ENCODE results near the gene HSFX1. TPM values are rescaled to one million over a fixed set of nuclear protein-coding genes. Genes with fewer than 3 reads are reported as not detected.

Gene HSFX1
- total and polyA plus RNA-seq, 2 of the 8 experiments (the other 6 are each of a cell fraction or from before 2014, with no cell fraction given) = 0.42 to 0.63 TPM

DNA sequence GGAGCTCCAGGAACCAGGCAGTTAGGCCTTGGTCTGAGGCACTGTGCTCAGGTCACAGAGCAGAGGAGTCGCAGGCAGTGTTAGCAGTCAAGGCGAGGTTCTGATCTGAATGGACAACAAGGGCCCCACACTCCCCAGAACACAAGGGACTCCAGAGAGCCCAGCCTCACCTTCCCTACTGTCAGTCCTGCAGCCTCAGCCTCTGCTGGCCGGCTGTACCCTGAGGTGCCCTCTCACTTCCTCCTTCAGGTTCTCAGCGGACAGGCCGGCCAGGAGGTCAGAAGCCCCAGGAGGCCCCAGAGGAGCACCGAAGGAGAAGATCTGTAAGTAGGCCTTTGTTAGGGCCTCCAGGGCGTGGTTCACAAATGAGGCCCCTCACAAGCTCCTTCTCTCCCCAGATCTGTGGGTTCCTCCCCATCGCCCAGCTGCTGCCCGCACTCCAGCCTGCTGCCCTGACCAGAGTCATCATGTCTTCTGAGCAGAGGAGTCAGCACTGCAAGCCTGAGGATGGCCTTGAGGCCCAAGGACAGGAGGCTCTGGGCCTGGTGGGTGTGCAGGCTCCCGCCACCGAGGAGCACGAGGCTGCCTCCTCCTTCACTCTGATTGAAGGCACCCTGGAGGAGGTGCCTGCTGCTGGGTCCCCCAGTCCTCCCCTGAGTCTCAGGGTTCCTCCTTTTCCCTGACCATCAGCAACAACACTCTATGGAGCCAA, 34.0 kb downstream of the HSFX1 start (continued):
- no peak for TF ChIP-seq ATF3 (IDR thresholded peaks at IDR 0.05; ENCODE audit: insufficient read depth, low read depth, low read length)
- no peak for TF ChIP-seq RAD21 (IDR thresholded peaks at IDR 0.05 in 1 of 2, conservative IDR thresholded peaks at IDR 0.05 in 1 of 2; ENCODE audit: low read depth in 2 of 2, low read length in 2 of 2)
